ENCODE data around the gene HS3ST4. TPM values are rescaled to one million over a fixed set of nuclear protein-coding genes. Genes with fewer than 3 reads are reported as not detected.

The HS3ST4 gene
- total and polyA plus RNA-seq, 10 of the 15 experiments (the other 5 are each of a cell fraction or from before 2014, with no cell fraction given) = 0.05 TPM; not detected in 9

GRCh38 chr16:25693631-25694030 is 1.9 kb downstream of the HS3ST4 start (continued):
- TF ChIP-seq ZBTB4 (CRISPR knock-in tag; IDR thresholded peaks at IDR 0.05) = no peak
- TF ChIP-seq RELB (IDR thresholded peaks at IDR 0.05; ENCODE audit: low read depth) = no peak

- 11% methylated on average over 7 of the region's 7 CpGs for WGBS (ENCODE audit: insufficient coverage, insufficient replicate concordance, low lambda C conversion rate, missing lambda C conversion rate)
- no TSS peak for BruUV-seq (replicated peaks)
These were observed 7.3 kb downstream of the HS3ST4 start for GRCh38 chr16:25699069-25699468.

More at GRCh38 chr16:25699069-25699468, 7.3 kb downstream of the HS3ST4 start:
- SMC1A ChIA-PET (ENCODE audit: uncharacterized antibody, unreplicated experiment) = interaction anchor here (0.6 kb wide), 1 partner anchor 357 kb away, joined by 3 read pairs; no protein-coding TSS in a partner anchor
- no peak for TF ChIP-seq ATF3 (IDR thresholded peaks at IDR 0.05; ENCODE audit: borderline replicate concordance, extremely low read depth, low read depth, low read length)
- TF ChIP-seq POLR2A (IDR thresholded peaks at IDR 0.05; ENCODE audit: low read depth, low read length) = no peak
- no peak for TF ChIP-seq SPI1 (IDR thresholded peaks at IDR 0.05; ENCODE audit: borderline replicate concordance, insufficient read depth, low read depth, low read length)
- no peak for TF ChIP-seq IKZF2 (IDR thresholded peaks at IDR 0.05)
- no peak for TF ChIP-seq SREBF2 (IDR thresholded peaks at IDR 0.05; ENCODE audit: low read length)
- no peak for TF ChIP-seq CHD4 (IDR thresholded peaks at IDR 0.05)
- TF ChIP-seq MTA2 (IDR thresholded peaks at IDR 0.05; ENCODE audit: low read depth) = no peak
- no peak for TF ChIP-seq ZZZ3 (IDR thresholded peaks at IDR 0.05; ENCODE audit: control insufficient read depth, insufficient read length, low read depth)
- no peak for TF ChIP-seq MEF2A (IDR thresholded peaks at IDR 0.05; ENCODE audit: insufficient read depth, low read depth, low read length)
- TF ChIP-seq NFXL1 (IDR thresholded peaks at IDR 0.05; ENCODE audit: borderline replicate concordance) = no peak
- no peak for TF ChIP-seq SIN3A (IDR thresholded peaks at IDR 0.05; ENCODE audit: low read depth, low read length)
- TF ChIP-seq SUZ12 (IDR thresholded peaks at IDR 0.05; ENCODE audit: unreplicated experiment) = no peak
- RAD21 ChIA-PET (ENCODE audit: unreplicated experiment) = no interaction called here
- no peaks in the 10 kb centered on the region for H4K20me1 ChIP-seq (ENCODE audit: control insufficient read depth, insufficient read depth)
- no peak overlapping the region for H3K9ac ChIP-seq (ENCODE audit: control insufficient read depth, insufficient read depth, low read length)
- FAIRE-seq (no peak), ATAC-seq (no peak), DNase-seq (ENCODE audit: low read depth, low spot score) (no peak)
- no peak overlapping the region for H2AFZ ChIP-seq (ENCODE audit: control insufficient read depth, low read depth, low read length)
- no peak overlapping the region for H3K27ac ChIP-seq (ENCODE audit: control insufficient read depth, insufficient read depth)
- H3K4me1 ChIP-seq (ENCODE audit: control insufficient read depth, insufficient read depth, low read length) = no peaks in the 10 kb centered on the region
- no peaks in the 10 kb centered on the region for H3K9me3 ChIP-seq (replicated peaks; ENCODE audit: control insufficient read depth, insufficient read depth, low read length)
- CTCF ChIA-PET = no interaction called here
- no peaks in the 10 kb centered on the region for H3K79me2 ChIP-seq (ENCODE audit: control insufficient read depth, insufficient read depth, low read length)
- no peaks in the 10 kb centered on the region for H3K36me3 ChIP-seq (ENCODE audit: control insufficient read depth in 2 of 2, insufficient read depth in 2 of 2, low read length in 1 of 2)
- H3K27me3 ChIP-seq (replicated peaks in 1 of 2; ENCODE audit: control insufficient read depth in 2 of 2, insufficient read depth in 2 of 2, low read length in 1 of 2) = peaks cover 0 to 2% of the 10 kb centered on the region in 2 experiments; a peak in 2 of 4 replicates
- POLR2A ChIA-PET = no interaction called here
- in situ Hi-C loops (cut with MboI) (no loop called here), intact Hi-C loops (cut with micrococcal nuclease; ENCODE audit: unreplicated experiment) (no loop called here)
- H3K4me2 ChIP-seq (ENCODE audit: control insufficient read depth, insufficient read depth) = no peak overlapping the region
- H3K4me3 ChIP-seq = no peak overlapping the region

All from GM12878 (cell line).